ENCODE measurements around the gene PCAT6. TPM values are rescaled to one million over a fixed set of nuclear protein-coding genes. Genes with fewer than 3 reads are reported as not detected.

PCAT6 gene
- total and polyA plus RNA-seq, 2 of the 8 experiments (the other 6 are each of a cell fraction or from before 2014, with no cell fraction given): 4.6 to 14.7 TPM

DNA sequence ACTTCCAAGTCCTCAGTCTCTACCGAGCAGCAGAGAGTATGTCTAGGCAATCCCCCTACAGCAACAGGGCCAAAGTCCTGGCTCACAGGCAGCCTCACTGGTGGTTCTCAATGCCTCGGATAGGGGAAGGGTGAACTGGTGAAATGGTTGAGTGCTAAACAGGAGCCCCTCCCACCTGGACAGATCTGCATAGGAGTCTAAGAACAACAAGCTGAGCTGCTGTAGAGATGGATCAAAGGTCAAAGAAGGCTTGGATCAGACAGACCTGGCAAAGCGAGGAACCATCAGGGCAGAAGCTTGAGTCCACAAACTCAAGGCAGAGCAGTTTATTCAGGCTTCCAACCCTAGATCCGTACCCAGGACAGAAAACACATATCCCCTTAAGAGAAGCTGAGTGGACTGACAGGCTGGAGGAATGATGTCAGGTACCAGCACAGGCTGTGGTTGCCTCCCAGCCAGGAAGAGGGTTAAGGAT lies 46.4 kb downstream of the PCAT6 start (continued):
- TF ChIP-seq, protein P1, sequence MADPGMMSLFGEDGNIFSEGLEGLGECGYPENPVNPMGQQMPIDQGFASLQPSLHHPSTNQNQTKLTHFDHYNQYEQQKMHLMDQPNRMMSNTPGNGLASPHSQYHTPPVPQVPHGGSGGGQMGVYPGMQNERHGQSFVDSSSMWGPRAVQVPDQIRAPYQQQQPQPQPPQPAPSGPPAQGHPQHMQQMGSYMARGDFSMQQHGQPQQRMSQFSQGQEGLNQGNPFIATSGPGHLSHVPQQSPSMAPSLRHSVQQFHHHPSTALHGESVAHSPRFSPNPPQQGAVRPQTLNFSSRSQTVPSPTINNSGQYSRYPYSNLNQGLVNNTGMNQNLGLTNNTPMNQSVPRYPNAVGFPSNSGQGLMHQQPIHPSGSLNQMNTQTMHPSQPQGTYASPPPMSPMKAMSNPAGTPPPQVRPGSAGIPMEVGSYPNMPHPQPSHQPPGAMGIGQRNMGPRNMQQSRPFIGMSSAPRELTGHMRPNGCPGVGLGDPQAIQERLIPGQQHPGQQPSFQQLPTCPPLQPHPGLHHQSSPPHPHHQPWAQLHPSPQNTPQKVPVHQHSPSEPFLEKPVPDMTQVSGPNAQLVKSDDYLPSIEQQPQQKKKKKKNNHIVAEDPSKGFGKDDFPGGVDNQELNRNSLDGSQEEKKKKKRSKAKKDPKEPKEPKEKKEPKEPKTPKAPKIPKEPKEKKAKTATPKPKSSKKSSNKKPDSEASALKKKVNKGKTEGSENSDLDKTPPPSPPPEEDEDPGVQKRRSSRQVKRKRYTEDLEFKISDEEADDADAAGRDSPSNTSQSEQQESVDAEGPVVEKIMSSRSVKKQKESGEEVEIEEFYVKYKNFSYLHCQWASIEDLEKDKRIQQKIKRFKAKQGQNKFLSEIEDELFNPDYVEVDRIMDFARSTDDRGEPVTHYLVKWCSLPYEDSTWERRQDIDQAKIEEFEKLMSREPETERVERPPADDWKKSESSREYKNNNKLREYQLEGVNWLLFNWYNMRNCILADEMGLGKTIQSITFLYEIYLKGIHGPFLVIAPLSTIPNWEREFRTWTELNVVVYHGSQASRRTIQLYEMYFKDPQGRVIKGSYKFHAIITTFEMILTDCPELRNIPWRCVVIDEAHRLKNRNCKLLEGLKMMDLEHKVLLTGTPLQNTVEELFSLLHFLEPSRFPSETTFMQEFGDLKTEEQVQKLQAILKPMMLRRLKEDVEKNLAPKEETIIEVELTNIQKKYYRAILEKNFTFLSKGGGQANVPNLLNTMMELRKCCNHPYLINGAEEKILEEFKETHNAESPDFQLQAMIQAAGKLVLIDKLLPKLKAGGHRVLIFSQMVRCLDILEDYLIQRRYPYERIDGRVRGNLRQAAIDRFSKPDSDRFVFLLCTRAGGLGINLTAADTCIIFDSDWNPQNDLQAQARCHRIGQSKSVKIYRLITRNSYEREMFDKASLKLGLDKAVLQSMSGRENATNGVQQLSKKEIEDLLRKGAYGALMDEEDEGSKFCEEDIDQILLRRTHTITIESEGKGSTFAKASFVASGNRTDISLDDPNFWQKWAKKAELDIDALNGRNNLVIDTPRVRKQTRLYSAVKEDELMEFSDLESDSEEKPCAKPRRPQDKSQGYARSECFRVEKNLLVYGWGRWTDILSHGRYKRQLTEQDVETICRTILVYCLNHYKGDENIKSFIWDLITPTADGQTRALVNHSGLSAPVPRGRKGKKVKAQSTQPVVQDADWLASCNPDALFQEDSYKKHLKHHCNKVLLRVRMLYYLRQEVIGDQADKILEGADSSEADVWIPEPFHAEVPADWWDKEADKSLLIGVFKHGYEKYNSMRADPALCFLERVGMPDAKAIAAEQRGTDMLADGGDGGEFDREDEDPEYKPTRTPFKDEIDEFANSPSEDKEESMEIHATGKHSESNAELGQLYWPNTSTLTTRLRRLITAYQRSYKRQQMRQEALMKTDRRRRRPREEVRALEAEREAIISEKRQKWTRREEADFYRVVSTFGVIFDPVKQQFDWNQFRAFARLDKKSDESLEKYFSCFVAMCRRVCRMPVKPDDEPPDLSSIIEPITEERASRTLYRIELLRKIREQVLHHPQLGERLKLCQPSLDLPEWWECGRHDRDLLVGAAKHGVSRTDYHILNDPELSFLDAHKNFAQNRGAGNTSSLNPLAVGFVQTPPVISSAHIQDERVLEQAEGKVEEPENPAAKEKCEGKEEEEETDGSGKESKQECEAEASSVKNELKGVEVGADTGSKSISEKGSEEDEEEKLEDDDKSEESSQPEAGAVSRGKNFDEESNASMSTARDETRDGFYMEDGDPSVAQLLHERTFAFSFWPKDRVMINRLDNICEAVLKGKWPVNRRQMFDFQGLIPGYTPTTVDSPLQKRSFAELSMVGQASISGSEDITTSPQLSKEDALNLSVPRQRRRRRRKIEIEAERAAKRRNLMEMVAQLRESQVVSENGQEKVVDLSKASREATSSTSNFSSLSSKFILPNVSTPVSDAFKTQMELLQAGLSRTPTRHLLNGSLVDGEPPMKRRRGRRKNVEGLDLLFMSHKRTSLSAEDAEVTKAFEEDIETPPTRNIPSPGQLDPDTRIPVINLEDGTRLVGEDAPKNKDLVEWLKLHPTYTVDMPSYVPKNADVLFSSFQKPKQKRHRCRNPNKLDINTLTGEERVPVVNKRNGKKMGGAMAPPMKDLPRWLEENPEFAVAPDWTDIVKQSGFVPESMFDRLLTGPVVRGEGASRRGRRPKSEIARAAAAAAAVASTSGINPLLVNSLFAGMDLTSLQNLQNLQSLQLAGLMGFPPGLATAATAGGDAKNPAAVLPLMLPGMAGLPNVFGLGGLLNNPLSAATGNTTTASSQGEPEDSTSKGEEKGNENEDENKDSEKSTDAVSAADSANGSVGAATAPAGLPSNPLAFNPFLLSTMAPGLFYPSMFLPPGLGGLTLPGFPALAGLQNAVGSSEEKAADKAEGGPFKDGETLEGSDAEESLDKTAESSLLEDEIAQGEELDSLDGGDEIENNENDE (IDR thresholded peaks at IDR 0.05; ENCODE audit: insufficient replicate concordance, low read length): no peak
- TF ChIP-seq EGR1 (IDR thresholded peaks at IDR 0.05; ENCODE audit: borderline replicate concordance, low read depth, low read length): no peak
- no peak for TF ChIP-seq RFX5 (IDR thresholded peaks at IDR 0.05; ENCODE audit: borderline replicate concordance, low read depth, low read length)
- TF ChIP-seq, protein P2, sequence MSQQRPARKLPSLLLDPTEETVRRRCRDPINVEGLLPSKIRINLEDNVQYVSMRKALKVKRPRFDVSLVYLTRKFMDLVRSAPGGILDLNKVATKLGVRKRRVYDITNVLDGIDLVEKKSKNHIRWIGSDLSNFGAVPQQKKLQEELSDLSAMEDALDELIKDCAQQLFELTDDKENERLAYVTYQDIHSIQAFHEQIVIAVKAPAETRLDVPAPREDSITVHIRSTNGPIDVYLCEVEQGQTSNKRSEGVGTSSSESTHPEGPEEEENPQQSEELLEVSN (IDR thresholded peaks at IDR 0.05): no peak
- no peak for TF ChIP-seq TAF7 (optimal IDR thresholded peaks at IDR 0.05; ENCODE audit: borderline replicate concordance, low read depth, low read length)
- no peak for TF ChIP-seq BCL11A (IDR thresholded peaks at IDR 0.05; ENCODE audit: low read depth in 2 of 2, low read length in 2 of 2)
- TF ChIP-seq, protein P3, sequence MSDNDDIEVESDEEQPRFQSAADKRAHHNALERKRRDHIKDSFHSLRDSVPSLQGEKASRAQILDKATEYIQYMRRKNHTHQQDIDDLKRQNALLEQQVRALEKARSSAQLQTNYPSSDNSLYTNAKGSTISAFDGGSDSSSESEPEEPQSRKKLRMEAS (IDR thresholded peaks at IDR 0.05): no peak
- no peak for TF ChIP-seq SP1 (IDR thresholded peaks at IDR 0.05; ENCODE audit: low read depth, low read length)
- TF ChIP-seq TEAD4 (IDR thresholded peaks at IDR 0.05; ENCODE audit: low read depth, low read length): no peak
- no peak for TF ChIP-seq PHF8 (conservative IDR thresholded peaks at IDR 0.05; ENCODE audit: low read depth, low read length)
- no peak for TF ChIP-seq GABPA (IDR thresholded peaks at IDR 0.05; ENCODE audit: borderline replicate concordance, insufficient read depth, low read length)
